Gastroesophageal sphincter (tissue), 3 donors: Measurements from ENCODE around the gene SEMA3A.

Source experiments
- CTCF ChIP-seq, 4 experiments: fragments of 200-600 bp in 2 of 4; fragments of 450-650 bp in 2 of 4; sonication (generic) in 1 of 4; IDR thresholded peaks; one replicate each; pipeline ENCODE4 v1.5.1; 2017 to 2019; ENCODE audit warnings: antibody characterized with exemption in 4 of 4, mild to moderate bottlenecking in 2 of 4, moderate library complexity in 2 of 4
- EP300 ChIP-seq: sonication (generic); formaldehyde crosslinking; IDR thresholded peaks from one replicate; pipeline ENCODE4 v1.6.1; 2017; ENCODE audit warnings: antibody characterized with exemption, mild to moderate bottlenecking
- POLR2A ChIP-seq, 2 donors: fragments of 450-650 bp; IDR thresholded peaks; one replicate each; pipeline ENCODE4 v1.6.1; 2017; ENCODE audit warnings: antibody characterized with exemption in 2 of 2, mild to moderate bottlenecking in 2 of 2, moderate library complexity in 1 of 2
- POLR2AphosphoS5 ChIP-seq: sonication (generic); formaldehyde crosslinking; IDR thresholded peaks from one replicate; pipeline ENCODE4 v1.6.1; 2017; ENCODE audit warnings: antibody characterized with exemption

DNA sequence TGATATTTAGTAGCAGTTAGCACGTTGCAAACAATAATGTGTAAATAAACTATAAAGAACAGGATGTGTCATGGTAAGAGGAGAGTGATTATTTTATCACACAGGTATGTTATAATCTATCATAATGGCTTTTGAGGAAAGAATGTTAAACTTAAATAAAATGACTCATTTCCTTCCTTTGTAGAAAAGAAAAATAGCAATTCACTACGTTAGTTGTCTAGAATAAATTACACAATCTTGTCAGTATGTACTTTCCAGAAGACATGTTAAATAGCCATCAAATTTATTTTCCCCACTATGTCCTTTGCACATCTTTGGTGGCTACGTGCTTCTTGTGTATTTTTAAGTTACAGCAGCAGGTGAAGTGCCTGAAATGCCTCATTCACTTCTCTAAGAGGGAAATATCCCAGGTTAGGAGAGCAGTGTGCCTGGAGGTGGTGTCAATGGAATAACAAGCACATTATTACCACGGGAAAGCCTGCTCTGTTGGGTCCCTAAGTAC, 133.8 kb downstream of the SEMA3A start:
- no peak for TF ChIP-seq CTCF (IDR thresholded peaks at IDR 0.05)
- TF ChIP-seq POLR2A (IDR thresholded peaks at IDR 0.05): no peak
- no peak for TF ChIP-seq EP300
- no peak for TF ChIP-seq POLR2AphosphoS5
